ENCODE measurements around the gene DNAJC7.

DNAJC7 gene

DNA sequence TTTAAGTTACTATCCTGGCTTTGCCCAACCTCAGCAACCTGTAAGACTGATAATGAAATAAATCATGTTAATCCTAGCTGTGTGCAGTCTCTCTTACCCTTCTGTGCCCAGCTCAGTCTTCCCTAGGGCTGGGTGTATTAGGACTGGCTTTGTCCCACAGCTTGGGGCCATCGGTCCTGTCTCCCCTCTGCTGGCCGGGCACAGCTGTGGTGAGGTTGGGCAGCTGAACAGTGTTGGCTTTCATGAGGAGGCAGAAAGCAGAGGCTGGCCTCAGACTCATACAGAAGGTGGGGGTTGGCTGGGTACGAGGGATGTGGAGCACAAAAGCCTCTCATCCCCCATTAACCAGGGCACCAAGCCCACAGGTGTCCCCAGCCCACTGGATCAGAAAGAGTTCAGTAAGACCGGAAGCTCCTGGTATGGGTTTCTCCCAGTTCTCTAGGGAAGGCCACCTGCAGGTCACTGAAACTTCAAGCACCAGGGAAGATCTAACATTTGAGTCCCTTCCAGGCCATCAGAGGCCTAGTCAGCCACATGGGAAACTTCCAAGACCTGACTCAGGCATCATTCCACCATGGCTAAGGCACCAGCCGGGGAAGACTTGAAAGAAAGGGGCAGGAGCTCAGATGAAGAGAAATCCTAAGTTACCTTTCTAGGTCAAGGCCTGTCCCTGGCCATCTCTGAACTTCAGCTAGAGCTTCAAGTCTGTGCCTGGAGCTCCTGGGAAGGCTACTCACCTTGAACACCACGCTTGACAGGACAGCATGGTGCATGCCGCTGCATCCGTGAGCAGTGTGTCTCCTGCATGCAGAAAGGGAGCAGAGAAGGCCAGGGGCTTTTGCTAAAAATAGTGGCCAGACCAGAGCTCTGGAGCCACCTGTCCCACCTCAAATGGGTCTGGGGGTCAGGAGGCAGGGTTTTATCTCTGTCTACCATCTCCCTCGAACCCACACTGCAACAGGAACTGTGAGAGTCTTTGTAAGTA is 41.8 kb downstream of the DNAJC7 start:
- TF ChIP-seq, protein P1, sequence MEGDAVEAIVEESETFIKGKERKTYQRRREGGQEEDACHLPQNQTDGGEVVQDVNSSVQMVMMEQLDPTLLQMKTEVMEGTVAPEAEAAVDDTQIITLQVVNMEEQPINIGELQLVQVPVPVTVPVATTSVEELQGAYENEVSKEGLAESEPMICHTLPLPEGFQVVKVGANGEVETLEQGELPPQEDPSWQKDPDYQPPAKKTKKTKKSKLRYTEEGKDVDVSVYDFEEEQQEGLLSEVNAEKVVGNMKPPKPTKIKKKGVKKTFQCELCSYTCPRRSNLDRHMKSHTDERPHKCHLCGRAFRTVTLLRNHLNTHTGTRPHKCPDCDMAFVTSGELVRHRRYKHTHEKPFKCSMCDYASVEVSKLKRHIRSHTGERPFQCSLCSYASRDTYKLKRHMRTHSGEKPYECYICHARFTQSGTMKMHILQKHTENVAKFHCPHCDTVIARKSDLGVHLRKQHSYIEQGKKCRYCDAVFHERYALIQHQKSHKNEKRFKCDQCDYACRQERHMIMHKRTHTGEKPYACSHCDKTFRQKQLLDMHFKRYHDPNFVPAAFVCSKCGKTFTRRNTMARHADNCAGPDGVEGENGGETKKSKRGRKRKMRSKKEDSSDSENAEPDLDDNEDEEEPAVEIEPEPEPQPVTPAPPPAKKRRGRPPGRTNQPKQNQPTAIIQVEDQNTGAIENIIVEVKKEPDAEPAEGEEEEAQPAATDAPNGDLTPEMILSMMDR (IDR thresholded peaks at IDR 0.05; ENCODE audit: low read length, missing control alignments): no peak
- no peak overlapping the region for H3K4me3 ChIP-seq (replicated peaks; ENCODE audit: low read depth, low read length)
- DNase-seq (ENCODE audit: low read depth): no peak

DNA sequence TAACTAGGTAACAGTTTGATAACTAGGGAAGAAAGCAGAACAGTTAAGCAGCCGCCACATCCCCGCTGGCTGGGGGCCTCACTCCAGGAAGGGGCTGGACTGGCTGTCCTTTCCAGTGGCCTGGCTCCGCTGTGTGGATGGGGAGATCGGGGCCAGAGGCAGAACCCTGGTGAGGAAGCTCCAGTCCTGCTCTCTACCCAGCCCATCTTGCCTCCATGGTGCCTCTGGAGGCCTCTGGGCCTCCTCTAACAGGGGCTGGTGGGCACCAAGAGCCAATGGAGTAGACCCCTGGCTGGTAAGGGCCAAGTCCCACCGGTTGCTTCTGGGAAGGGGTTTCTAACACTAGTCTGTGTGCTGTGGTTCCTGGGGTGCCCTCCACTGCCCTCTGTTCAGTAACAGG is 42.6 kb downstream of the DNAJC7 start:
- TF ChIP-seq, protein P1 (IDR thresholded peaks at IDR 0.05; ENCODE audit: low read length, missing control alignments): no peak
- no peak for DNase-seq (ENCODE audit: low read depth)
- H3K4me3 ChIP-seq (replicated peaks; ENCODE audit: low read depth, low read length): no peak overlapping the region

DNA sequence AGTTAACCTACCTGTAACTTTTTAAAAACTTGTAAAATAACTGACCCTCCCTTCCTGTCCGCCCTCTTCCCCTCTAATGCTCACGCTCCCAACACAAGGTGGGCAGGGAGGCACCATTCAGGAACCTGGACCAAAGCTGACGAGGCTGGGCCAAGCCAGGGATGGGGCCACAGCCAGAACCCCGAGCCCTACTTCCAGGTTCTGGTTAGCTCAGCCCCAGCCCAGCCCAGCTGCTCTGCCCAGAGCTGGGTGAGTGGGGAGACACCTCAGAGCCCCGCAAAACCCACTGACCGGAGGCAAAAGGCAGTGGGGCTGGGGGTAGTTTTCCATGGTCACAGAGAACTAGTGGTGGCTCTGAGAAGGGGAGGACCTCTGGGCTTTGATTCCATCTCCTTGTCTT is 43.2 kb downstream of the DNAJC7 start:
- no peak overlapping the region for H3K4me3 ChIP-seq (replicated peaks; ENCODE audit: low read depth, low read length)
- TF ChIP-seq, protein P1 (IDR thresholded peaks at IDR 0.05; ENCODE audit: low read length, missing control alignments): no peak
- no peak for DNase-seq (ENCODE audit: low read depth)

DNA sequence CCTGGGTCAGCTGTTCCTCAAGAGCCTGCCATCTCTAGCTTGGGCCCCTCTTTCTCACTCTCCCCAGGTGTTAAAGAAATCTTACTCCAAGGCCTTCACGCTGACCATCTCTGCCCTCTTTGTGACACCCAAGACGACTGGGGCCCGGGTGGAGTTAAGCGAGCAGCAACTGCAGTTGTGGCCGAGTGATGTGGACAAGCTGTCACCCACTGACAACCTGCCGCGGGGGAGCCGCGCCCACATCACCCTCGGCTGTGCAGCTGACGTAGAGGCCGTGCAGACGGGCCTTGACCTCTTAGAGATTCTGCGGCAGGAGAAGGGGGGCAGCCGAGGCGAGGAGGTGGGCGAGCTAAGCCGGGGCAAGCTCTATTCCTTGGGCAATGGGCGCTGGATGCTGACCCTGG is 43.8 kb downstream of the DNAJC7 start:
- TF ChIP-seq, protein P1 (IDR thresholded peaks at IDR 0.05; ENCODE audit: low read length, missing control alignments): no peak
- no peak for DNase-seq (ENCODE audit: low read depth)
- H3K4me3 ChIP-seq (replicated peaks; ENCODE audit: low read depth, low read length): no peak overlapping the region

DNA sequence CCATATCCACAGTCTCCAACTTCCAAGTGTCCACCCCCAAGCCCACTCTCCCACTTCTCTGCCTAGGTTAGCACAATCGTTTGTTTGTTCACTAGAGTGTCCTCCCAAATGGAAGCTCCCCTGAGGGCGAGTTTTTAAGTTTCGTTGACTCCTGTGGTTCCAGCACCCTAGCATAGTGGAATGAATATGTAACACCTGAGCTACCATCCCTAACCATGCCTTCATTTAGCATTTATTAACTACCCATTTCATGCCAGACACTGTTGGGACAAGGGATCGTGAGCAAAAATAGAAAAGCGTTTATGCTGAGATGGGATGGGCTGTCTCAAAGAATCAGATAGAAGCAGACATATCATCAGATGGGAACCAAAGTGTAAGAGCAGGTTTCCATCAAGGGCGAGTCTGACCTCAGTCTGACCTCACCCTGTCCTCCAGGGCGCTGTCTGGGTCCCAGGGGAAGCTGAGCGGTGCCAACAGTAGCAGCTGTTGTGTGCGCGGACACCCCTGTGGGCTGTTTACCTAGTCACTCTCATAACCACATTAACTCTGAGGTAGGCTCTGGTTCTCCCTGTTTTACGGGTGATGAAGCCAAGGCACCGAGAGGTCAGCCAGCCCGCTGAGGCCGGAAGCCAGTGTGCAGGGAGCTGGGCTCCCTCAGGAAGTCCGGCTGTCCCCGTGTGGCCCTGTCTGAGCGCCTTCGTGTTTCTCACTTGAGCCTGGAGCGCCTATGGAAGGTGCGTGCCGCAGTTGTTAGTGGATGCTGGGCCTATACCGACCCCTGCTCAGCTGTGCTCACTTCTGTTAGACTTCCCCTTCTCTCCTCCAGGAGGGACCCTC is 44.5 kb downstream of the DNAJC7 start:
- no peak for DNase-seq (ENCODE audit: low read depth)
- no peak overlapping the region for H3K4me3 ChIP-seq (replicated peaks; ENCODE audit: low read depth, low read length)
- TF ChIP-seq, protein P1 (IDR thresholded peaks at IDR 0.05; ENCODE audit: low read length, missing control alignments): no peak

DNA sequence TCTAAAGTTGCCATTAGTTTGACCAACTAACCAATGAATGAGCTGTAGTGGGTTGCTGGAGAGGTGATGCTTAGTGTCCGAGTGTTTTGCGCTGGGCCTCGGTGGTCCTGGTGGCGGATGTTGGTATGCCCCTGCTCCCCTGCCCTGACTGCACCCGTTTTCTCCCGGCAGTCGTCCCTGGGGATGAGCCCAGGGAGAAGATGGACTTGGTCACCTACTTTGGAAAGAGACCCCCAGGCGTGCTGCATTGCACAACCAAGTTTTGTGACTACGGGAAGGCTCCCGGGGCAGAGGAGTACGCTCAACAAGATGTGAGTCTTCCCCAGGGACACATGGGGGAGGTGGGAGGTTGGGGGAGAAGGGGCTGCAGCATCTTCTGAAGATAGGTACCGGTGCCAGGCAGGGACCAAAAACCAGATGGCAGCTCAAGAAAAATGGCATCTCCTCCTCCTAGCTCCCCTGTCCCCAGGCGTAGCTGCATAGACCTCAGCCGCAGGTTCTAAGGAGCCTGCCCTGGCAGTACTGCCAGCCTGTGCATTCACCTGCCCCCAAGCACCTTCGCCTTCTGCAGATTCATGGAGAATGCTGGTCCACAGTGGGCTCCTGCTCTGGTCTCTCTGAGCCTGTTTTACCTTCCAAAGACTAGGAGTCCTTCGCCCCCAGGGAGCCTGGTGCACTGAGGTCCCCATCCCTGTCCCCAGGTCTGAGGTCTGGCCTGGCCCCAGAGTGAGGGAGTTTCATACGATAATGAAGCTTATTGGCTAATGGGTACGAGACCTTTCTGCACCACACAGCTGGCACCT is 45.3 kb downstream of the DNAJC7 start:
- no peak for DNase-seq (ENCODE audit: low read depth)
- TF ChIP-seq, protein P1 (IDR thresholded peaks at IDR 0.05; ENCODE audit: low read length, missing control alignments): no peak
- H3K4me3 ChIP-seq (replicated peaks; ENCODE audit: low read depth, low read length): no peak overlapping the region

All from fibroblast of pulmonary artery (primary cell).